BJ (cell line): Measurements from ENCODE around the gene CPPED1. TPM values are rescaled to one million over a fixed set of nuclear protein-coding genes. Genes with fewer than 3 reads are reported as not detected.

Experiments
- CTCF ChIA-PET: fragments of 350-600 bp; formaldehyde crosslinking; extraction: SDS; loops from one replicate; lab custom pipeline; 2021; ENCODE audit warnings: antibody characterized with exemption, inconsistent platforms; lab: Yijun Ruan, JAX
- POLR2A ChIA-PET: fragments of 300-600 bp; sonication (Branson Sonifier 250); formaldehyde crosslinking; extraction: SDS; loops from one replicate; lab custom pipeline; 2021; ENCODE audit warnings: antibody characterized with exemption; lab: Charles Lee
- DNase-seq: peaks from one replicate; pipeline ENCODE4 v3.0.0-alpha.2; 2011; ENCODE audit warnings: low read depth
- H3K27me3 ChIP-seq: 2 replicates; pipeline ENCODE4 v1.6.0; 2011; ENCODE audit warnings: low read length; ENCODE audit not compliant: control insufficient read depth, insufficient read depth
- H3K36me3 ChIP-seq: 2 replicates; pipeline ENCODE4 v1.5.1; 2011; ENCODE audit warnings: low read length; ENCODE audit not compliant: control insufficient read depth, insufficient read depth
- H3K4me3 ChIP-seq: 2 replicates; pipeline ENCODE4 v1.5.1; 2011; ENCODE audit warnings: low read depth, mild to moderate bottlenecking, control low read depth, low read length
- polyA plus RNA-seq: library from polyadenylated mRNA; depleted of rRNA; stranded (reverse); fragments of >200 nt; gene quantifications from 2 replicates; pipeline ENCODE4 v1.2.3, GENCODE V29; 2011
- TF ChIP-seq, protein P1 (sequence below): IDR thresholded peaks from 2 replicates; pipeline ENCODE4 v1.5.1; 2011; ENCODE audit warnings: low read depth, mild to moderate bottlenecking, control low read depth, inconsistent platforms, low read length, moderate library complexity; ENCODE audit not compliant: insufficient read depth

Gene CPPED1
- polyA plus RNA-seq, 1 experiment, result 24.1 TPM

DNA sequence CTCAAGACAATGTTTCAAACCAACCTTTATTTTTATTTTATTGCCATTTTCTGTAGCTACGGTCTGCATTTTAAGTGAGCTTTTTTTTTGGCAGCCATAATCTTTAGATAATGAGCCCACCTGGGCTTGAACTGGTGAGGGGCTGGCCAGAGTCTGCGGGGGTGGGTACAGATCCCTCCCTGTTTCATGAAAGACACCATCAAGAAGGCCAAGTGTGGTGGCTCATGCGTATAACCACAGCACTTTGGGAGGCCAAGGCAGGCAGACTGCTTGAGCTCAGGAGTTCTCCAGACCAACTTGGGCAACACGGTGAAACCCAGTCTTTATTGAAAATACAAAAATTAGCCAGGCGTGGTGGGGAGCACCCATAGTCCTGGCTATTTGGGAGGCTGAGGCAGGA lies 113.7 kb downstream of the CPPED1 start:
- peaks cover 1% of the 10 kb centered on the region; the same call in 1 of the 2 replicates for H3K36me3 ChIP-seq
- DNase-seq, result no peak
- ChIA-PET CTCF (interaction anchor here (1.3 kb wide), 1 partner anchor 9 kb away, joined by 4 read pairs; no protein-coding TSS in a partner anchor), POLR2A (no interaction called here)
- no peaks in the 10 kb centered on the region for H3K27me3 ChIP-seq
- TF ChIP-seq, protein P1, sequence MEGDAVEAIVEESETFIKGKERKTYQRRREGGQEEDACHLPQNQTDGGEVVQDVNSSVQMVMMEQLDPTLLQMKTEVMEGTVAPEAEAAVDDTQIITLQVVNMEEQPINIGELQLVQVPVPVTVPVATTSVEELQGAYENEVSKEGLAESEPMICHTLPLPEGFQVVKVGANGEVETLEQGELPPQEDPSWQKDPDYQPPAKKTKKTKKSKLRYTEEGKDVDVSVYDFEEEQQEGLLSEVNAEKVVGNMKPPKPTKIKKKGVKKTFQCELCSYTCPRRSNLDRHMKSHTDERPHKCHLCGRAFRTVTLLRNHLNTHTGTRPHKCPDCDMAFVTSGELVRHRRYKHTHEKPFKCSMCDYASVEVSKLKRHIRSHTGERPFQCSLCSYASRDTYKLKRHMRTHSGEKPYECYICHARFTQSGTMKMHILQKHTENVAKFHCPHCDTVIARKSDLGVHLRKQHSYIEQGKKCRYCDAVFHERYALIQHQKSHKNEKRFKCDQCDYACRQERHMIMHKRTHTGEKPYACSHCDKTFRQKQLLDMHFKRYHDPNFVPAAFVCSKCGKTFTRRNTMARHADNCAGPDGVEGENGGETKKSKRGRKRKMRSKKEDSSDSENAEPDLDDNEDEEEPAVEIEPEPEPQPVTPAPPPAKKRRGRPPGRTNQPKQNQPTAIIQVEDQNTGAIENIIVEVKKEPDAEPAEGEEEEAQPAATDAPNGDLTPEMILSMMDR, result no peak
- H3K4me3 ChIP-seq, result no peak overlapping the region

DNA sequence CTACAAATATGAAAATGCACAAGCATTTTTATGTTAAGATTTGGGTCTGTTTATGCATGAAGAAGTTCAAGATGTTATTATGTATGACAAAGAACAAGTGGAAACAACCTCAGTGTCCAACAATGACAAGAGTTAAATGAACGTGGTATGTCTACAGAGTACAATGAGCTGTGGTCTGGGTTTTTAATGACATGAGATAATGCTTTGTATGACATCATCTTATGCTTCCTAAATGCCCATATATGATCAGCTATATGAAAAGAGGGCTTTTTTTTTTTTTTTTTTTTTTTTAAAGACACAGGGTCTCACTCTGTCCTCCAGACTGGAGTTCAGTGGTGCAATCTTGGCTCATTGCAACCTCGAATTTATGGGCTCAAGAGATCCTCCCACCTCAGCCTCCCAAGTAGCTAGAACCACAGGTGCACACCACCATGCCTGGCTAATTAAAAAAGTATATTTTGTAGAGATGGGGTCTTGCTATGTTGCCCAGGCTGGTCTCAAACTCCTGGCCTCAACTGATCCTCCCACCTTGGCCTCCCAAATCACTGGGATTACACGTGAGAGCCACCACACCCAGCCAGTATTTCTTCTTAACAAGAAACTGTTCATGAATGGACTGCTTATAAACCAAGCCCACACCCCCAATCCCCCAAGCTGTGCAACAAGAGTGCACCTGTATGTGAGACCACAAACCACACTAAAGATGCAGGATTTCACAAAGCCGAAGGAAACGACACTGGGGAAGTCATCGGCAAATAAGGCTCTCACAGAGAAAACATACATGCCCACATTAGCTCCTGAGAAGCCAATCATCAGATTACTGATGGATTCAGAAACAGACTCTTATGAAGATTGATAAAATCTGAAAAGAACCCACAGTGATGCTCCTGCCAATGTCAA lies 114.5 kb downstream of the CPPED1 start:
- DNase-seq, result no peak
- ChIA-PET CTCF (interaction anchor here (0.6 to 1.3 kb wide), 4 partner anchors 8 to 13 kb away, joined by 3 to 4 read pairs (median 4); no protein-coding TSS in a partner anchor), POLR2A (interaction anchor here (0.6 kb wide), 1 partner anchor 41 kb away, joined by 9 read pairs; no protein-coding TSS in a partner anchor)
- Histone ChIP-seq H3K36me3 (peaks cover 1% of the 10 kb centered on the region; the same call in 1 of the 2 replicates), H3K4me3 (no peak overlapping the region), H3K27me3 (no peaks in the 10 kb centered on the region)
- TF ChIP-seq, protein P1, result no peak

DNA sequence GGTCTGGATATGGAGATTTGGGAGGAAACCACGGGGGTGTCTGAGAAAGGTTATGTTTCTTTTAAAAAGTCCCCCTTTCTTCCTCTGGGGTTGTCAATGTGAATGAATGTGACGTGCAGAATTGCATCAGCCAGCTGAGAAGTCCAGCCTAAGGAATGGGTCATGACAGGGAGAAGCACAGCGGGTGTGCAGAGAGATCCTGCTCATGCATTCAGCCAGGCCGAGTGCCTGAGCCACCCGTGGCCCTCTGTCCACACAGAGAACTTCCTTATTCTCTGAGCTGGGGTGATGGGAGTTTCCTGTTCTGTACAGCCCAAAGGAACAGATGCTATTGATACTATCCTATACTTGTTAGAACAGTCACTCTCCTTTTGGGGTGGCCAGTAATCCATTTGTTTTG lies 117.9 kb downstream of the CPPED1 start:
- TF ChIP-seq, protein P1, result no peak
- Histone ChIP-seq H3K4me3 (no peak overlapping the region), H3K36me3 (no peaks in the 10 kb centered on the region), H3K27me3 (no peaks in the 10 kb centered on the region)
- ChIA-PET POLR2A (no interaction called here), CTCF (no interaction called here)
- DNase-seq, result no peak

DNA sequence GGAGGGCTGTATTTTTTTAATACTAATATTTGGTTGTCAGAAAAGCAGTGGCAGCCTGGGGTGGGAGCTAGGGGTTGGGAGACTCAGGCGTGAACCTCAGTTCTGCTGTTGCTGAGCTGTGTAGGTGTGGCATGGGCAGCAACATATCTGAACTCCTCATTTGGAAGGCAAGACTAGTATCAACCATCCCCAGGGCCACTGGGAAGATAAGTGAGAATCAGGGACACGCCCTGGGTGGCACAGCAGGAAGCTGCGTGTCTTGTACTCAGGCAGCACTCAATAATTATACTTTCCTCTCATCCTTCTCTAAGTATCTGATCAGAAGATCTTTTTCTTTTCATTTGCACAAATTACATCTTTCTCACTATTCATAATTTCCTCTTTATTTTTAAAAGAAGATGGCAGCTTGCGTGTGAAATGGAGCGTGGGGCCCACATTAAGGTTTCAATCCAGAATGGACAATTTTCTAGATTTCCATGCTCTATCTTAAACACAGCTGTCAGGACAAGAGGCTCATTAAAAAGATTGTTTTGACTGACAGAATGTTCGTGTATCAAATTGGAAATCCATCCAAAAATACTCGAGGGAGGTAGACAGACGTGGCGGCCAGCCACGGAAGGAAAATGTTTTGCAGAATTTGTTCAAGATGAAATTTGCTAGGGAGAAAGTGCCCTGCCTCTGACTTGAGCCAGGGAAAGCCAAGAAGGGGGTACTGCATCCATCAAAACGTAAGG lies 121.1 kb downstream of the CPPED1 start:
- Histone ChIP-seq H3K27me3 (no peaks in the 10 kb centered on the region), H3K36me3 (no peaks in the 10 kb centered on the region), H3K4me3 (no peak overlapping the region)
- POLR2A ChIA-PET, result no interaction called here
- CTCF ChIA-PET, result no interaction called here
- TF ChIP-seq, protein P1, result no peak
- DNase-seq, result no peak

DNA sequence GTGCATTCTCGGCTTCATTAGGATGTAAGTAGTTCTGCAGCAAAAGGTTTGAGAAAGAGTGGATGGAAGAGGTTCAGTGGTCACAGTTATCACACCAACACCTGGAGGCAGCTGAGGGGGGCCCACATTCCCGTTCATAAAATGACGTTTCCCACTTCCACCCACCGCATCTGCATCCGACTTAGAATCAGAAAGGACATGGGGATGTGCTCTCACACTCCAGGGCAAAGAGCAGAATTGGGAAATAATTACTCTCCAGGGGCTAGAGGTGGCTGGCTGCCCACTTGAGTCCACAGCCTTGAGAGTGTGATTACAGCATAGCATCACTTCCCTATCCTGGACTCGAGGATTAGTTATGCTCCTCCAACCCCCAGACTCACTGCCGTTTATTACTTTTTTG lies 122.0 kb downstream of the CPPED1 start:
- Histone ChIP-seq H3K4me3 (no peak overlapping the region), H3K36me3 (no peaks in the 10 kb centered on the region), H3K27me3 (no peaks in the 10 kb centered on the region)
- TF ChIP-seq, protein P1, result no peak
- DNase-seq, result no peak
- POLR2A ChIA-PET, result no interaction called here
- CTCF ChIA-PET, result no interaction called here
